ENCODE data around the gene SLC44A5. TPM values are rescaled to one million over a fixed set of nuclear protein-coding genes. Genes with fewer than 3 reads are reported as not detected.

SLC44A5 gene
- total RNA-seq, 1 experiment from 2014 or later: 2.4 TPM

DNA sequence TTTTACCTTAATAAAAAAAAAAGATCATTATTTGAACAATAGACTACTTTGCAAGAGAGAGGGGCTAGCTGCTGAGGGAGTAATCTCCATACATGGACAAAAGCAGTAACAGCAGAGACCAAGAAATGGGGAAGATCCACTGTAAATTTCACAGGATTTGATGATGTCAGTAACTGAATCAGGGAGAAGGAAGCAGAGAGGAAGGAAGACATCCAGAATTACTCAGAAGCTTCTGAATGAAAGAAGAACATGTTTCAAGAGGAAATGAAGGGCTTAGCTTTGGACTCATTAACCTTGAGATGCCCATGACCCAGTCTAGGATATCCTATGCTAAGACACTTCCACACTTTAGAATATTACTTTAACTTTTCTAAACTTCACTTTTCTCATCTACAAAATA, 60.4 kb downstream of the SLC44A5 start:
- Mint-ChIP-seq H3K4me3 (no peak overlapping the region), H3K9me3 (no peaks in the 10 kb centered on the region; a peak in 1 of 5 replicates), H3K4me1 (0 out of 4 replicates have a peak, but pooled peaks cover 0 to 3% of the 10 kb centered on the region in 2 experiments), H3K27me3 (ENCODE audit: low read depth) (no peaks in the 10 kb centered on the region), H3K27ac (no peak overlapping the region), H3K36me3 (ENCODE audit: insufficient read depth in 1 of 3, low read depth in 3 of 3) (no peaks in the 10 kb centered on the region)
- no peak overlapping the region for H2BK15ac ChIP-seq (ENCODE audit: low read depth, low read length)
- H3K18ac ChIP-seq (ENCODE audit: insufficient read length, low read depth, low read length): no peak overlapping the region
- TF ChIP-seq CTCF (conservative IDR thresholded peaks at IDR 0.05): no peak
- H3K23me2 ChIP-seq (ENCODE audit: insufficient read length, low read depth, low read length, poor library complexity, severe bottlenecking): no peaks in the 10 kb centered on the region
- H3K9me3 ChIP-seq (ENCODE audit: control insufficient read depth, low read depth, low read length): no peaks in the 10 kb centered on the region
- no peak overlapping the region for H3K56ac ChIP-seq (ENCODE audit: insufficient read length, low read depth, low read length)
- no peaks in the 10 kb centered on the region for H3K79me1 ChIP-seq (ENCODE audit: insufficient read depth, low read depth, low read length, poor library complexity, severe bottlenecking)
- no peak overlapping the region for H2BK120ac ChIP-seq (ENCODE audit: low read depth, low read length, poor library complexity, severe bottlenecking)
- no peak overlapping the region for H3K9ac ChIP-seq (ENCODE audit: extremely low read depth, insufficient read length, low read length)
- H2BK12ac ChIP-seq (ENCODE audit: insufficient read length, low read depth, low read length): no peak overlapping the region
- H3K23ac ChIP-seq (ENCODE audit: insufficient read length, low read depth, low read length): no peak overlapping the region
- no peak for DNase-seq
- H4K5ac ChIP-seq (ENCODE audit: insufficient read length, low read depth, low read length): no peak overlapping the region
- H3K27me3 ChIP-seq (ENCODE audit: insufficient read depth, low read length): no peaks in the 10 kb centered on the region
- H3K4me1 ChIP-seq (ENCODE audit: insufficient read depth, low read length): no peaks in the 10 kb centered on the region
- H3T11ph ChIP-seq (ENCODE audit: low read length): no peak overlapping the region
- H2AK5ac ChIP-seq (ENCODE audit: insufficient read length, low read length): no peak overlapping the region
- no peak overlapping the region for H4K91ac ChIP-seq (ENCODE audit: insufficient read length, low read depth, low read length)
- H3K4ac ChIP-seq (ENCODE audit: low read depth, low read length): no peak overlapping the region
- no peaks in the 10 kb centered on the region for H4K20me1 ChIP-seq (ENCODE audit: control insufficient read depth, insufficient read depth, insufficient read length)
- no peaks in the 10 kb centered on the region for H3K79me2 ChIP-seq (ENCODE audit: insufficient read depth, low read length)
- H4K8ac ChIP-seq (replicated peaks; ENCODE audit: insufficient read length, low read depth, low read length): no peak overlapping the region
- H3K14ac ChIP-seq (ENCODE audit: insufficient read depth, low read length): no peak overlapping the region
- no peak overlapping the region for H2BK20ac ChIP-seq (ENCODE audit: low read depth, low read length, poor library complexity, severe bottlenecking)
- H3K27ac ChIP-seq (ENCODE audit: insufficient read length, low read depth, low read length): no peak overlapping the region
- no peak overlapping the region for H2BK5ac ChIP-seq (ENCODE audit: insufficient read length, low read length)
- H3K4me2 ChIP-seq (ENCODE audit: insufficient read depth, insufficient read length, low read length): no peak overlapping the region
- no peak overlapping the region for H2AFZ ChIP-seq (ENCODE audit: low read length)
